A673 (cell line): ENCODE measurements around the gene CCZ1B.
"Not testable (repeated sequence)": the region's sequence is repeated elsewhere in the genome, so short reads cannot be mapped to it uniquely, and the experiment has no call there.

Experiments used
- CTCF ChIP-seq: fragments of 300-800, 200-600 bp; sonication (generic); conservative IDR thresholded peaks from 2 replicates; pipeline ENCODE4 v1.5.1; 2017; ENCODE audit warnings: low read depth, mild to moderate bottlenecking, antibody characterized with exemption, low read length, moderate library complexity, mixed read lengths
- EZH2 ChIP-seq: fragments of 200-600 bp; sonication (generic); IDR thresholded peaks from 2 replicates; pipeline ENCODE4 v1.6.1; 2017; ENCODE audit warnings: borderline replicate concordance, low read depth, mild to moderate bottlenecking, mixed read lengths, antibody characterized with exemption, low read length; ENCODE audit not compliant: poor library complexity, severe bottlenecking

- peak; percentile 60 for TF ChIP-seq CTCF
- not testable (repeated sequence) for TF ChIP-seq EZH2
Observed at GRCh38 chr7:6857721-6858314, 31.7 kb upstream of the CCZ1B start.
